H1 (cell line): ENCODE data around the gene MCC. TPM values are rescaled to one million over a fixed set of nuclear protein-coding genes. Genes with fewer than 3 reads are reported as not detected.

ENCODE experiments used
- CTCF ChIA-PET: fragments of 300-600 bp; sonication (Branson Sonifier 250); formaldehyde crosslinking; loops from one replicate; lab custom pipeline; 2021; ENCODE audit not compliant: partially characterized antibody; lab: Charles Lee
- POLR2A ChIA-PET: fragments of 300-600 bp; sonication (Branson Sonifier 250); formaldehyde crosslinking; loops from one replicate; lab custom pipeline; 2021; ENCODE audit warnings: inconsistent platforms; ENCODE audit not compliant: partially characterized antibody; lab: Charles Lee
- DNase-seq, 2 experiments: peaks; one replicate each; pipeline versions ENCODE4 v3.0.0 to v3.0.0-alpha.2; 2010 to 2022; ENCODE audit warnings: low spot score in 2 of 2, low read depth in 1 of 2, mixed read lengths in 1 of 2
- FAIRE-seq: peaks from 2 replicates; lab custom pipeline; 2011; peaks lifted over from hg19 to GRCh38; lab: Jason Lieb, UNC
- H2AFZ ChIP-seq: 2 replicates; pipeline ENCODE4 v1.8.1; 2012; ENCODE audit warnings: low read length, inconsistent platforms
- H2AK5ac ChIP-seq: 2 replicates; pipeline ENCODE4 v1.6.1; 2013; ENCODE audit warnings: low read depth, low read length
- H2BK120ac ChIP-seq: replicated peaks from 2 replicates; pipeline ENCODE3; 2013; ENCODE audit warnings: low read depth, low read length, inconsistent platforms
- H2BK12ac ChIP-seq: 2 replicates; pipeline ENCODE4 v1.6.1; 2013; ENCODE audit warnings: low read depth, low read length
- H2BK15ac ChIP-seq: 2 replicates; pipeline ENCODE4 v1.6.1; 2013; ENCODE audit warnings: low read length
- H2BK20ac ChIP-seq: 2 replicates; pipeline ENCODE4 v1.6.1; 2013; ENCODE audit warnings: low read length
- H2BK5ac ChIP-seq: 2 replicates; pipeline ENCODE4 v1.6.1; 2013; ENCODE audit warnings: low read depth, low read length
- H3K14ac ChIP-seq: 2 replicates; pipeline ENCODE4 v1.6.1; 2013; ENCODE audit warnings: inconsistent platforms; ENCODE audit not compliant: insufficient read length
- H3K18ac ChIP-seq: 2 replicates; pipeline ENCODE4 v1.6.1; 2013; ENCODE audit warnings: low read length; ENCODE audit errors: extremely low read depth
- H3K23ac ChIP-seq: 2 replicates; pipeline ENCODE4 v1.6.1; 2013; ENCODE audit warnings: inconsistent platforms; ENCODE audit not compliant: insufficient read length
- H3K23me2 ChIP-seq: 2 replicates; pipeline ENCODE4 v1.6.1; 2013; ENCODE audit warnings: low read depth, low read length
- H3K27ac ChIP-seq: 2 replicates; pipeline ENCODE4 v1.6.1; 2011; ENCODE audit warnings: low read depth, low read length, inconsistent platforms
- H3K27me3 ChIP-seq, 4 experiments: replicated peaks in 1 of 4; 1 replicate in 1 of 4; 2 replicates in 3 of 4; pipeline versions ENCODE4 v1.6.1 to v1.8.1; 2011 to 2013; ENCODE audit warnings: low read length in 3 of 4, mild to moderate bottlenecking in 3 of 4, inconsistent platforms in 2 of 4, mixed read lengths in 2 of 4, moderate library complexity in 1 of 4; ENCODE audit not compliant: control insufficient read depth in 3 of 4, insufficient read depth in 3 of 4; ENCODE audit errors: extremely low read depth in 1 of 4
- H3K36me3 ChIP-seq, 4 experiments: 2 replicates each; pipeline versions ENCODE4 v1.6.1 to v1.8.1; 2011 to 2013; ENCODE audit warnings: mild to moderate bottlenecking in 4 of 4, low read length in 3 of 4, moderate library complexity in 2 of 4, control low read depth in 1 of 4, inconsistent platforms in 1 of 4; ENCODE audit not compliant: insufficient read depth in 4 of 4, control insufficient read depth in 2 of 4
- H3K4ac ChIP-seq: replicated peaks from 2 replicates; pipeline ENCODE3; 2013; ENCODE audit warnings: low read length, low read depth, mixed read lengths, inconsistent platforms; ENCODE audit not compliant: insufficient read length
- H3K4me1 ChIP-seq, 4 experiments: replicated peaks in 1 of 4; 1 replicate in 1 of 4; 2 replicates in 3 of 4; pipeline versions ENCODE4 v1.6.1 to v1.8.1; 2011 to 2013; ENCODE audit warnings: low read length in 3 of 4, inconsistent platforms in 2 of 4, mixed read lengths in 1 of 4; ENCODE audit not compliant: insufficient read depth in 4 of 4, control insufficient read depth in 3 of 4
- H3K4me2 ChIP-seq, 2 experiments: 2 replicates each; pipeline versions ENCODE4 v1.6.1 to v1.8.1; 2011 to 2013; ENCODE audit warnings: low read depth in 2 of 2, low read length in 2 of 2, control low read depth in 1 of 2, inconsistent platforms in 1 of 2, mild to moderate bottlenecking in 1 of 2; ENCODE audit not compliant: insufficient read depth in 1 of 2
- H3K4me3 ChIP-seq, 4 experiments: fragments of 200-600, 300-600 bp in 1 of 4; sonication (generic), shearing (Covaris generic), sonication (Bioruptor Twin) in 1 of 4; 2 replicates each; pipeline versions ENCODE4 v1.5.1 to v1.8.1; 2011 to 2016; ENCODE audit warnings: low read length in 4 of 4, low read depth in 3 of 4, control low read depth in 2 of 4, inconsistent platforms in 2 of 4, mild to moderate bottlenecking in 2 of 4, mixed read lengths in 1 of 4, moderate library complexity in 1 of 4; ENCODE audit not compliant: insufficient read depth in 2 of 4; ENCODE audit errors: extremely low read depth in 1 of 4
- H3K56ac ChIP-seq: replicated peaks from 2 replicates; pipeline ENCODE3; 2013; ENCODE audit warnings: low read depth, mild to moderate bottlenecking, mixed read lengths, low read length, inconsistent platforms; ENCODE audit not compliant: insufficient read length
- H3K79me1 ChIP-seq: 2 replicates; pipeline ENCODE4 v1.6.1; 2013; ENCODE audit warnings: low read depth, low read length, control low read depth
- H3K79me2 ChIP-seq, 2 experiments: 2 replicates each; pipeline versions ENCODE4 v1.6.1 to v1.8.1; 2012 to 2013; ENCODE audit warnings: low read length in 2 of 2, mild to moderate bottlenecking in 2 of 2, inconsistent platforms in 1 of 2; ENCODE audit not compliant: insufficient read depth in 2 of 2, control insufficient read depth in 1 of 2
- H3K9ac ChIP-seq, 4 experiments: replicated peaks in 1 of 4; 1 replicate in 1 of 4; 2 replicates in 3 of 4; pipeline versions ENCODE4 v1.6.1 to v1.8.1; 2011 to 2013; ENCODE audit warnings: low read depth in 3 of 4, low read length in 3 of 4, control low read depth in 2 of 4, mild to moderate bottlenecking in 2 of 4, moderate library complexity in 2 of 4, inconsistent platforms in 1 of 4; ENCODE audit errors: extremely low read depth in 1 of 4
- H3K9me3 ChIP-seq, 2 experiments: 2 replicates each; pipeline versions ENCODE4 v1.6.1 to v1.8.1; 2012 to 2013; ENCODE audit warnings: mild to moderate bottlenecking in 2 of 2, moderate library complexity in 2 of 2, control low read depth in 1 of 2, inconsistent platforms in 1 of 2, low read depth in 1 of 2, low read length in 1 of 2, mixed read lengths in 1 of 2; ENCODE audit not compliant: insufficient read depth in 2 of 2
- H4K20me1 ChIP-seq, 2 experiments: replicated peaks in 1 of 2; 2 replicates each; pipeline versions ENCODE3 to v1.8.1; 2011 to 2013; ENCODE audit warnings: inconsistent platforms in 2 of 2, low read length in 2 of 2, mild to moderate bottlenecking in 1 of 2; ENCODE audit not compliant: insufficient read depth in 2 of 2, control insufficient read depth in 1 of 2
- H4K5ac ChIP-seq: 2 replicates; pipeline ENCODE4 v1.6.1; 2013; ENCODE audit warnings: low read length, low read depth, mixed read lengths, inconsistent platforms; ENCODE audit not compliant: insufficient read length
- H4K8ac ChIP-seq: 2 replicates; pipeline ENCODE4 v1.8.0; 2013; ENCODE audit warnings: mild to moderate bottlenecking, moderate library complexity, low read length, inconsistent platforms; ENCODE audit not compliant: insufficient read depth; ENCODE audit errors: extremely low read depth
- H4K91ac ChIP-seq: replicated peaks from 2 replicates; pipeline ENCODE3; 2013; ENCODE audit warnings: low read length, mixed read lengths, inconsistent platforms; ENCODE audit not compliant: insufficient read length
- CTBP2 ChIP-seq: IDR thresholded peaks from 2 replicates; pipeline ENCODE4 v1.7.0; 2011; ENCODE audit warnings: borderline replicate concordance, mild to moderate bottlenecking, moderate library complexity, mixed read lengths, low read length; ENCODE audit not compliant: insufficient read depth, insufficient read length
- HDAC6 ChIP-seq: IDR thresholded peaks from one replicate; pipeline ENCODE4 v1.7.1; 2012; ENCODE audit warnings: low read depth, mild to moderate bottlenecking, inconsistent platforms, low read length, moderate library complexity
- KDM1A ChIP-seq: fragments of 200-600, 300-600 bp; sonication (generic); IDR thresholded peaks from 2 replicates; pipeline ENCODE4 v1.7.1; 2016; ENCODE audit warnings: mild to moderate bottlenecking, low read length, borderline replicate concordance
- POLR2A ChIP-seq, 2 experiments: IDR thresholded peaks; 1 replicate in 1 of 2; 2 replicates in 1 of 2; pipeline ENCODE4 v1.6.1; 2011; ENCODE audit warnings: low read depth in 2 of 2, low read length in 2 of 2, mild to moderate bottlenecking in 2 of 2; ENCODE audit errors: control extremely low read depth in 1 of 2
- RBBP5 ChIP-seq: IDR thresholded peaks from 2 replicates; pipeline ENCODE4 v1.7.1; 2012; ENCODE audit warnings: low read depth, mild to moderate bottlenecking, inconsistent platforms, low read length, moderate library complexity, borderline replicate concordance
- SAP30 ChIP-seq: fragments of 300-600 bp; sonication (generic); IDR thresholded peaks from 2 replicates; pipeline ENCODE4 v1.7.1; 2012; ENCODE audit warnings: low read length, moderate library complexity, mild to moderate bottlenecking, inconsistent platforms; ENCODE audit not compliant: insufficient read depth, insufficient replicate concordance
- SIX5 ChIP-seq: IDR thresholded peaks from 2 replicates; pipeline ENCODE4 v1.6.1; 2011; ENCODE audit warnings: mild to moderate bottlenecking, low read depth, low read length
- YY1 ChIP-seq: IDR thresholded peaks from 2 replicates; pipeline ENCODE4 v1.6.1; 2011; ENCODE audit warnings: low read depth, mild to moderate bottlenecking, low read length
- WGBS, 2 experiments: shearing (Covaris generic) in 1 of 2; methylation state at CpG; one replicate each; pipeline versions ENCODE4 v1.1.6 to v1.1.7; 2013 to 2015; ENCODE audit warnings: low lambda C conversion rate in 2 of 2, mixed read lengths in 2 of 2, inconsistent platforms in 1 of 2, low coverage in 1 of 2, missing lambda C conversion rate in 1 of 2; ENCODE audit not compliant: insufficient replicate concordance in 2 of 2, insufficient coverage in 1 of 2, insufficient read length in 1 of 2; ENCODE audit errors: extremely low coverage in 1 of 2, missing lambda C conversion rate in 1 of 2; 5-methylcytosine and 5-hydroxymethylcytosine counted together
- polyA plus RNA-seq, 7 experiments: library from polyadenylated mRNA; depleted of rRNA in 3 of 7; stranded (reverse) in 5 of 7; unstranded in 2 of 7; fragments of >200 nt in 5 of 7; fragments of 200-250 nt in 2 of 7; gene quantifications; 1 replicate in 5 of 7; 2 replicates in 1 of 7; 4 replicates in 1 of 7; pipeline versions ENCODE4 v1.2.1 to v1.2.3, GENCODE V29; 2011 to 2013; ENCODE audit warnings: missing spikeins in 2 of 7, mixed read lengths in 2 of 7
- total RNA-seq: library from RNA; stranded (reverse); fragmentation: NEBNext Ultra II Directional; extraction: Animal tissue kit (Norgen Biotek cat#: 25700); gene quantifications from 2 replicates; pipeline ENCODE4 v1.2.1, GENCODE V29; 2021

MCC gene
- total and polyA plus RNA-seq, 2 of the 8 experiments (the other 6 are each of a cell fraction or from before 2014, with no cell fraction given), result 2.6 to 18.3 TPM

GRCh38 chr5:113450929-113451328 lies 37.3 kb downstream of the MCC start:
- no peaks in the 10 kb centered on the region for H3K36me3 ChIP-seq
- no peak overlapping the region for H3K4ac ChIP-seq
- TF ChIP-seq YY1 (no peak), CTBP2 (no peak), RBBP5 (no peak), SIX5 (no peak), SAP30 (no peak), KDM1A (no peak), POLR2A (IDR thresholded peaks at IDR 0.05; ENCODE audit: control extremely low read depth in 1 of 2, low read depth in 2 of 2, low read length in 2 of 2) (no peak), HDAC6 (no peak)
- no peak overlapping the region for H2BK12ac ChIP-seq
- no peak overlapping the region for H3K27ac ChIP-seq
- H3K4me2 ChIP-seq, result no peak overlapping the region
- ChIA-PET CTCF (interaction anchor here (0.7 to 2.3 kb wide), 2 partner anchors 9 to 60 kb away, joined by 3 to 6 read pairs; no protein-coding TSS in a partner anchor), POLR2A (no interaction called here)
- H3K79me1 ChIP-seq, result no peaks in the 10 kb centered on the region
- H2BK120ac ChIP-seq, result no peak overlapping the region
- no peak overlapping the region for H4K91ac ChIP-seq
- no peaks in the 10 kb centered on the region for H3K9me3 ChIP-seq
- DNase-seq (no peak), FAIRE-seq (no peak)
- no peak overlapping the region for H4K8ac ChIP-seq
- H3K18ac ChIP-seq, result no peak overlapping the region
- no peak overlapping the region for H4K5ac ChIP-seq
- WGBS, 2 experiments, result 45% methylated on average over 2 of the region's 2 CpGs; no CpG with 5 or more reads in 1 of the 2 experiments
- H3K56ac ChIP-seq, result no peak overlapping the region
- H3K14ac ChIP-seq, result no peak overlapping the region
- no peak overlapping the region for H3K23ac ChIP-seq
- no peak overlapping the region for H2BK5ac ChIP-seq
- H2AK5ac ChIP-seq, result no peak overlapping the region
- no peak overlapping the region for H2BK15ac ChIP-seq
- H3K4me1 ChIP-seq, result no peaks in the 10 kb centered on the region
- no peak overlapping the region for H2BK20ac ChIP-seq
- no peak overlapping the region for H3K9ac ChIP-seq
- H2AFZ ChIP-seq, result no peak overlapping the region
- H3K27me3 ChIP-seq, result no peaks in the 10 kb centered on the region
- H3K23me2 ChIP-seq, result no peaks in the 10 kb centered on the region
- H3K79me2 ChIP-seq, result no peaks in the 10 kb centered on the region
- no peak overlapping the region for H3K4me3 ChIP-seq
- no peaks in the 10 kb centered on the region for H4K20me1 ChIP-seq
